Activated T-cell treated with anti-CD3 and anti-CD28 coated beads, Interleukin-2, amount 50 U/mL, for 72 hours (primary cell): ENCODE results near the gene PPP1R14C. TPM values are rescaled to one million over a fixed set of nuclear protein-coding genes. Genes with fewer than 3 reads are reported as not detected.

Source experiments
- ATAC-seq, 2 donors: fragments of 150-1000 bp; cut with Tn5 transposase; replicated peaks in 1 of 2; 2 replicates each; pipeline ENCODE4 v1.10.0; 2021; ENCODE audit warnings: moderate library complexity in 2 of 2, mild to moderate bottlenecking in 1 of 2
- DNase-seq, 2 donors: peaks; one replicate each; pipeline ENCODE4 v3.0.0; 2021 to 2022; ENCODE audit warnings: mixed read lengths in 1 of 2
- H3K27ac Mint-ChIP-seq: one replicate; pipeline ENCODE4 v1.8.0; 2022; ENCODE audit warnings: mild to moderate bottlenecking, moderate library complexity, mixed read lengths
- H3K27me3 Mint-ChIP-seq: one replicate; pipeline ENCODE4 v1.8.0; 2022; ENCODE audit warnings: low read depth, mixed read lengths
- H3K36me3 Mint-ChIP-seq, 2 donors: one replicate each; pipeline ENCODE4 v1.8.0; 2022; ENCODE audit warnings: mixed read lengths in 2 of 2, mild to moderate bottlenecking in 1 of 2; ENCODE audit not compliant: insufficient read depth in 2 of 2
- H3K4me1 Mint-ChIP-seq: one replicate; pipeline ENCODE4 v1.8.0; 2022; ENCODE audit warnings: low read depth, mixed read lengths
- H3K4me3 Mint-ChIP-seq, 2 donors: one replicate each; pipeline ENCODE4 v1.8.0; 2022; ENCODE audit warnings: mild to moderate bottlenecking in 2 of 2, mixed read lengths in 2 of 2, moderate library complexity in 2 of 2
- H3K9me3 Mint-ChIP-seq, 2 donors: one replicate each; pipeline ENCODE4 v1.8.0; 2022; ENCODE audit warnings: mixed read lengths in 2 of 2
- total RNA-seq, 2 donors: library from RNA; stranded (reverse); gene quantifications; one replicate each; pipeline ENCODE4 v1.2.3, GENCODE V29; 2022

PPP1R14C gene
- total RNA-seq, 2 donors from 2014 or later, result 1.8 TPM

DNA sequence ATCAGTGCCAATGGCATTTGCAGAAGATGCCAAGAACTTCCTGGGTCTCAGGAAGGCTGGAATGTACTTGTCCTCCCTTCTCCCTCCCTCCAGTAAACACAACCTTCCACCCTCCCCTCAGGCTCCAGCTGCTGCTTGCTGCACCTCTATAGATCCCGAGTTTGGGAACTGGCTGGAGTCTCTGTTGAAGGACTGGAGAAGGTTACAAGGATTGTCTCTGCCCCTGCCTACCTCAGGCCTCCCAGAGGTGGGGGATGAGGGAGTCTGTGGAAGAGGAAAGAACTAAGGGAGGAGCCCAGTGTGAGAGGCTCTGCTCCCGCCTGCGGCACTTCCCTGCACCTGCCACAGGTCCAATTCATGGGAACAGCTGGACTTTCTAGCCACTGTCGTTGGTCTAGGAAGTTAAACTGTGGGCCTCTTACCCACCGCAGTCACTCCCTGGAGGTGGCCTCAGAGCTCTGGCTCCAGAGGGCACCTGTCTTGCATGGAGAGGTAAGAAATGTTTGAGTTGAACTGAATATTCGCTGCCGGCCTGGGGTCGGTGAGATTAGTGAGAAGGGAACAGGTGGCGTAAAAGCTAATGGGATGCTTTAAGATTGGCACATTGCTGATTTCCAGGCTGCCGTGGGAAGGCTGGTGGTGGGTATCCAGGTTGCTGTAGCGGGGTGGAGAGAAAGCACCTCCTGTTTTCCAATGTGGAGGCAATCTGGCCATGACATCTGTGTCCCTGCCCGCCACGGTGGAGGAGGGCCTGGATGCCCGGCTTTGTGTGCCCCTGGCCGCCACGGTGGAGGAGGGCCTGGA lies 54.3 kb downstream of the PPP1R14C start:
- no peak for DNase-seq
- Mint-ChIP-seq H3K27ac (no peak overlapping the region), H3K9me3 (no peaks in the 10 kb centered on the region), H3K27me3 (peaks cover 47% of the 10 kb centered on the region), H3K36me3 (no peaks in the 10 kb centered on the region), H3K4me3 (no peak overlapping the region), H3K4me1 (no peaks in the 10 kb centered on the region)
- no peak for ATAC-seq

DNA sequence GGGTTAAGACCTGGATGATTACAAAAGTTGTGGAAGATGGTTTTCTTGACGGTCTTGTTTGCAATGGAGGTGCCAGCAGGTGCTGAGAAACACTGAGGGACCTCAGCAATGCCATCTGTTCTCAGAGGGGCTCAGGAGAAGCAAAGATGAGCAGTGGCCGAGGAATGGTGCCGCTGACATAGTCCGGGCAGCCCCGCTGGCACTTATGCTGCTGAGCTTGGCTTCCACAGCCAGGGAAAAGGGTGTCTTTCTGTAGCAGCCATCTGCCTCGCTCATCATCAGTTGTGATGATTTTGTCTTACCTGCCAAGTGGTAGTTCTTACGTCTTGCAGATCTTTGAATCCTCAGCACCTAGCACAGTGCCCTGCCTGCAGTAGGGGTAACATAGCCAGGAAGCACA lies 55.7 kb downstream of the PPP1R14C start:
- no peaks in the 10 kb centered on the region for H3K9me3 Mint-ChIP-seq
- ATAC-seq (no peak), DNase-seq (no peak)
- no peaks in the 10 kb centered on the region for H3K36me3 Mint-ChIP-seq
- no peak overlapping the region for H3K27ac Mint-ChIP-seq
- no peak overlapping the region for H3K4me3 Mint-ChIP-seq
- peaks cover 42% of the 10 kb centered on the region for H3K27me3 Mint-ChIP-seq
- H3K4me1 Mint-ChIP-seq, result peaks cover 8% of the 10 kb centered on the region

DNA sequence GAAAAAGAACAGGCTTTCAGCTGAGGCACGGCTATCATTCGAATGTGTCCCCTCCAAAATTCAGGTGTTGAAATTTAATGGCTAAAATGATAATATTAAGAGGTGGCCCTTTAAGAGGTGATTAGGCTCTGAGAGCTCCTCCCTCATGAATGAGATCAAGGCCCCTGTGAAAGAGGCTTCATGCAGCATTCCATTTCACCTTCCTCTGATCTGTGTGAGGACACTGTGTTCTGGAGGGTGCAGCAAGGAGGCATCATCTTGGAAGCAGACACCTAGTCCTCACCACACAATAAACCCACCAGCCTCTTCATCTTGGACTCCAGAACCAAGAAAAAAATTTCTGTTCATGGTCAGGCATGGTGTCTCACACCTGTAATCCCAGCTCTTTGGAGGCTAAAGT lies 56.4 kb downstream of the PPP1R14C start:
- Mint-ChIP-seq H3K27ac (no peak overlapping the region), H3K9me3 (no peaks in the 10 kb centered on the region), H3K4me1 (peaks cover 8% of the 10 kb centered on the region), H3K36me3 (no peaks in the 10 kb centered on the region), H3K27me3 (peaks cover 40% of the 10 kb centered on the region), H3K4me3 (no peak overlapping the region)
- no peak for ATAC-seq
- no peak for DNase-seq

DNA sequence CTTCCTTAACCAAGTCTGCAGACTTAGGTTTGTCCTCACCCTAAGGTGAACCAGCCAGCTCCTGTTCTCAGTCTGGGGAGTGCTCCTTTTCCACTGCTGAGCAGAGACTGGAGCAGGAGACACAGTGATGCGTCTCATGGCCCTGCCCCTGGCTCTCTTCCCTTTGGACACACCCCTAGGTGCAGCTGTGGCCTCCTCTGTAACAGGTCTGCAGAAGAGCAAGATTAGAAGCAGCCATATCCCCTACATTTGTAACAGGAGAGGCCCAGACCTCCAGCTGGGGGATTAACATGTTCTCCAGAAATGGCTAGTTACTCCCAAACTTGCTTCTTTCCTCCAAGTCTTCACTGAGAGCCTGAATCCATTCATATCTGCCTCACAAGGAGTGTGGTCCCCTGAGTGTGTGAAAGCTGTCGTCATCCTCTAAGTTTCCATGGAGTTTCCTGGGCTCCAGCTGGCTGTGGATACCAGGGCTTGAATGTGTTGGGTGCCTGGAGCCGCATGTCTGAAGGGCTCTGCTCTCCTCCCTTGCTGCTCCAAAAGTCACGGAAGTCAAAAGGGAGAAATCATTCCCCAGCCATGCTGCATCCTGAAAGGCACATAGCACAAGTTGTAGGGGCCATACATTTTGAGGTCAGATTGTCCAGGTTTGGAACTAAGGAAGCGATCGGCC lies 57.7 kb downstream of the PPP1R14C start:
- DNase-seq (no peak), ATAC-seq (no peak)
- Mint-ChIP-seq H3K9me3 (no peaks in the 10 kb centered on the region), H3K36me3 (no peaks in the 10 kb centered on the region), H3K4me3 (no peak overlapping the region), H3K27ac (no peak overlapping the region), H3K27me3 (peaks cover 37% of the 10 kb centered on the region), H3K4me1 (peaks cover 8% of the 10 kb centered on the region)

DNA sequence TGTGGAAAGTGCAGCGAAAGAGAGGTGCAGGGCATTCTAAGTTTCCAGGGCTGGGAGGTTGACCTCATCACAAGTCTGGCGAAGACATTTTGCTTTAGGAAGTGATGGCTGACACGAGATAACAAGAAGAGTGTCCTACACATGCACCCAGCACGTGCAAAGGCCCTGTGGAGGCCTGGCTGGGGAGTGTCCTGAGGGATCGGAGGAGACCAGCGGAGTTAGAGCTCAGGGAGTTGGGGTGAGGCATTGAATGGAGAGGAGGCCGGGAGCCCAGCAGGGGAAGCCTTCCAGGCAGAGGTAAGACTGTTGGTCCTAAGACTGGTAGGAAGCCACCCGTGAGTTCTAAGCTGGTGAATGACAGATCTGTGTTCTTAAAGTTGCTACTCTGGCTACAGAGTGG lies 58.4 kb downstream of the PPP1R14C start:
- Mint-ChIP-seq H3K4me3 (no peak overlapping the region), H3K27me3 (peaks cover 30% of the 10 kb centered on the region)
- ATAC-seq, result no peak

DNA sequence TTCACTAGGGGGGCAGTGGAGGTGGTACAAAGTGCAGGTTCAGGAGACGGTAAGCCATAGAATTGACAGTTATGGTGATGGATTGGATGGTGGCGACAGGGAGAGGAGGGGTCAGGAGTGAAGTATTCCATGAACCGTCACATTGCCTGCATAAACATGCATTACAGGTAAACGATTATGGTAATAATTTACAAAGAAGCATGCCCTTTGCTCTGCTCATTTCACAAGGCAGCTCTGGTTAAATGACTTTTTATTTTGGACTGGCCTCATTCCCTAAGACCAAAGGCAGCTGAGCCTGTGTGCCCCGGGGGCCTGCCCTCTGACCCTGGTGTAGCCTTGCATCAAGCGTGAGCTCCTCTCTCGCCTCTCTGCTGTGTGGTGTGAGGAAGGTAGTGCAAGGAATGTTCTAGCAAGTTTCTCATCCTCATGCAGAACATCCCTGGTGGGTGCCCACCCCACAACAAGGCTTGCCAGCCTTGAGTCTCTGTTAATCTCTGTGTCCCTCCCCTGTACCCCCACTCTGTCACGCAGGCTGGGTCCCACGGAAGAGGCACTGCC lies 59.0 kb downstream of the PPP1R14C start:
- Mint-ChIP-seq H3K27ac (no peak overlapping the region), H3K4me3 (no peak overlapping the region), H3K27me3 (peaks cover 24% of the 10 kb centered on the region), H3K9me3 (no peaks in the 10 kb centered on the region), H3K4me1 (peaks cover 8% of the 10 kb centered on the region), H3K36me3 (no peaks in the 10 kb centered on the region)
- DNase-seq, result no peak
- ATAC-seq, result no peak

More for the DNA sequence above, 58.4 kb downstream of the PPP1R14C start:
- H3K36me3 Mint-ChIP-seq, result no peaks in the 10 kb centered on the region
- peaks cover 8% of the 10 kb centered on the region for H3K4me1 Mint-ChIP-seq
- no peak for DNase-seq
- H3K9me3 Mint-ChIP-seq, result no peaks in the 10 kb centered on the region
- H3K27ac Mint-ChIP-seq, result no peak overlapping the region

DNA sequence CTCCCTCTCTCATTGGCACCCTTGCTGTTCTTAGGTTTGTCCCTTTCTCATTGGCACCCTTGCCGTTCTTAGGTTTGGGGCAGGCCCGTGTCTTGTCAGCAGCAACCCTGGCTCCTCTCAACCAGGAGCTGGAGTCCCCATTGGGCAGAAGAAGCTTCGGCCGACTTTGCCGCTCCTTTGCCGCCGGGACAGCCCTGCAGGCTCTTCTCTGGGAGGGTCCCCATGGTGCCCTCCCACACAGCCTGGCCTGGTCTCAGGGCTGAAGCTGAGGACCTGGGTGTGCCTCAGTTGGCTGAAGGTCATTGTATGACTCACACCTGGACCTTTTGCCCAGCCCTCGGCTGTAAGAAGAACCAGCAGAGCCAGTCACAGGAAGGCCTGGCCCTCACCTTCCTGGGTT lies 59.6 kb downstream of the PPP1R14C start:
- Mint-ChIP-seq H3K4me1 (peaks cover 8% of the 10 kb centered on the region), H3K27ac (no peak overlapping the region), H3K4me3 (no peak overlapping the region), H3K27me3 (peaks cover 23% of the 10 kb centered on the region), H3K36me3 (no peaks in the 10 kb centered on the region), H3K9me3 (no peaks in the 10 kb centered on the region)
- ATAC-seq (no peak), DNase-seq (no peak)

DNA sequence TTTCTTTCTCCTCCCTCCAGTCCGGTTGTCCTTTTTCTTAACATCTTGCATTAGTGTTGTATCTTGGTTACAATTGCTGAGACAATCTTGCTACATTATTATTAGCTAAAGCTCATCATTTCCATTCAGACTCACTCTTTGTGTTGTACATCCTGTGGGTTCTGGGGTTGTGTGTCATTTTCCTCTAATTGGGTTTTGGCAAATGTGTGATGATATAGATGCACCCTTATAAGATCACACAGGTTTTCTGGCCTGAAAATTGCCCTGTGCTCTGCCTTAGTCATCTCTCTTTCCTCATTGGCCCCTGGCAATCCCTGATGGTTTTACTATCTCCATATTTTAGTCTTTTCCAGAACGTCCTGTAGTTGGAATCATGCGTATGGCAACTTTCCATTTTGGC lies 60.1 kb downstream of the PPP1R14C start:
- no peak for DNase-seq
- no peak for ATAC-seq
- Mint-ChIP-seq H3K4me1 (peaks cover 8% of the 10 kb centered on the region), H3K36me3 (no peaks in the 10 kb centered on the region), H3K9me3 (no peaks in the 10 kb centered on the region), H3K27ac (no peak overlapping the region), H3K27me3 (peaks cover 23% of the 10 kb centered on the region), H3K4me3 (no peak overlapping the region)

DNA sequence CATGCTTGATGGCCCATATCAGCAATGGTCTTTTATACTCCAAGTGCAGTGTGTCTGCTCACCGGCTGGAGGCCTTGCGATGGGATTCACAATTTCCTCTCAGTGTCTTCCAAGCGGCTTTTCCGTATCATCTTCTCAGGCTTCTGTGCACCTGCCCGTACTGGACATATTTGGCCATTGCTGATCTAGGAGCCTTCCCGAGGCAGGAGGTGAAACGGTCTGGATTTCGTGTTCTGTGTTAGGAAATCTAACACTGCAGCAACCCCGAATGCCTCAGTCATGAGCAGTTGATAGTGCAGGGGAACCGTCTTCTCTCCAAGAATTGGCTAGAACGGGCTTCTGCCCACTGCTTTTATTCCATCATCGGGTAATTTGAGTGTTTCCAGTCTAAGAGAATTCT lies 60.5 kb downstream of the PPP1R14C start:
- H3K36me3 Mint-ChIP-seq, result no peaks in the 10 kb centered on the region
- H3K9me3 Mint-ChIP-seq, result no peaks in the 10 kb centered on the region
- H3K27ac Mint-ChIP-seq, result no peak overlapping the region
- peaks cover 8% of the 10 kb centered on the region for H3K4me1 Mint-ChIP-seq
- ATAC-seq (no peak), DNase-seq (no peak)
- H3K27me3 Mint-ChIP-seq, result peaks cover 23% of the 10 kb centered on the region
- H3K4me3 Mint-ChIP-seq, result no peak overlapping the region

DNA sequence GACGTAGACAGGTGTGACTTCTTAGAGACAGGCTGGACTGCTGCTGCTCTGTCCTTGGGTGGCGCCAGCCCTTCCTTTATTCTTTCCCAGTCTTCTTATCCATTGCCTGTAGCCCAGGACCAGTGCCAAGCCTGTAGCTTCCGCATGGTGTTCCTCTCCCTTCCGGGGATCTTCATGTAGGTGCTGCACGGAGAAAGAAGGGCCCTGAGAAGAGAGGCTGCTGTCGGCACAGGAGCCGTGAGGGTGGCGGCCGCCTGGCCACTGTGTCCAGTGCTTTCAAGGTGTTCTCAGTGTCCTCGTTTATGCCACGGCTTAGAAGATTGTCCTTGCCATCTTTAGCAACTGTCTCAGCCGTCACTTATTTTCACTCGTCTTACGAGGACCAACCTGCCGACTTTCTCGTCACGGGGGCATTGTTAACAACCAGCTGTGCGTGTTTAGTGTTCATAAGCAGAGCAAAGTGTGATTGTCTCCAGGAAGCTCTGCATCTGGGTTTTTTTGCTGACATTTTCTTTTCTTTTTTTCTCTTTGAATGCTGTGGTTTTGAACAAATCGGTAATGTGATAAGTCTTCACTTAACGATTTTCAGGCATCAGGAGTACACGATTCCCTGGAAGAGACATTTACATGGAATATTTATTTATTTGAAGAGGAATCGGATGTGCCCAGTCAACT lies 61.2 kb downstream of the PPP1R14C start:
- DNase-seq (no peak), ATAC-seq (no peak)
- Mint-ChIP-seq H3K27me3 (peaks cover 23% of the 10 kb centered on the region), H3K4me1 (peaks cover 8% of the 10 kb centered on the region), H3K36me3 (no peaks in the 10 kb centered on the region), H3K9me3 (no peaks in the 10 kb centered on the region), H3K4me3 (no peak overlapping the region), H3K27ac (no peak overlapping the region)

DNA sequence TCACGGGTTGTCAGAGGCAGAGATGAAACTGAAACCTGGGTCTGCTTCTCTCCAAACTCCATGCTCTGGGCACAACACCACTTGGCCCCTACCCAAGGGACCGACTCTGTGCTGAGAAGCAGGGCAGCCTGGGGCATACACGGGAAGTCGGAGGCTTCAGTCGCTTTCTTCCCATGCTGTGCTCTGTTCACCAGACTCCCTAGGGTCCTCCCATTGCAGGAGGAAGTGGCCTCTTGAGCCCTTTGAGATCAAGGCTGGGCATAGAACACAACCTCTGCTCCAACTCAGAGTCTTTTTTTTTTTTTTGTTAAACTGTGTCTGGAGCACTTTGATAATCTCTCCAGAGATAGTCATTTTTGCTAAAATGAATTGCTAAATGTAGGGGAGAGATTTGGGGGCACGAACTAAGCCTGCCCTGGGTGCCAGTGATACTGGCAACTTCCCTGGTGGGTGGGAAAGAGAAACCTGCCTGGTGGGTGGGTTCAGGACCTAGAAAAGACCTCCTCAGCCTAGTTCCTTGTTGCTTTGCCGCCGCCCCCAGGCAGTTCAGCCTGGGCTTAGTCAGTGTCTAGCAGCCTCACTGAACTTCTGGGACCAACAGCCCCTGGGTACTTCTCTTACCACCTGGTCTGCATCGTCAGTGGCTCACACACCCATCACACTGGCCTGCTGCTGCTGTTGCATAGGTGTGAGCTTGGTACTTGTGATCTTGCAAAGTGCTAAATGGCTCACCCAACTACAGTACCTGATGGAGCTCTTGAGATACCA lies 62.0 kb downstream of the PPP1R14C start:
- ATAC-seq, result no peak

DNA sequence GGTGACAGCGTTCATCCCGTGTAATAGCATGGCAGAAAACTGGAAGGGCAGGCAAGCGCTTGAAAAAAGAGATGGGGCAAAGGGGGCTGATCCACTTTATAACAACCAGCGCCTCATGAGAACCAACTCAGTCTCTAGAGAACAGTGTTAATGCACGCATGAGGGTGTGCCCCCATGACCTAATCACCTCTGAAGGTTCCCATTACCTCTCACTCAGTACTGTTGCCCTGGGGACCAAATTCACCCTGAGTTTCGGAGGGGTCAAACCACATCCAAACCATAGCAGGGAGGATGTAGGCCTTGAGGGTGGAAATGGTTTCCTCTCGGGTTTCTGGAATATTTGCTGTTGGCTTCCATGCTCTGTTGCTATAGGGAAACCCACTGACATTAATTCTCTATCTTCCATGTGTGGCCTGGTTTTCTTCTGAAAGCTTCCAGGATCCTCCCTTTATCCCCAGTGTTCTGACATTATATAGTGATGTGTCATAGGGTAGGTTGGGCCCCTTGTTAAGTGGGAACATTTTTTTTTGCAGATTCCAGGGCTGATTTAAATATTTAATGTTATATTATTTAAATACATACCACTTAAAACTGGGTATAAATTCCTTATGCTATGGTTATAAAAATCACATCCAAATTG lies 65.2 kb downstream of the PPP1R14C start:
- Mint-ChIP-seq H3K4me1 (peaks cover 3% of the 10 kb centered on the region), H3K9me3 (no peaks in the 10 kb centered on the region), H3K36me3 (no peaks in the 10 kb centered on the region), H3K4me3 (no peak overlapping the region), H3K27me3 (peaks cover 11% of the 10 kb centered on the region), H3K27ac (no peak overlapping the region)
- ATAC-seq (no peak), DNase-seq (no peak)

More for the DNA sequence above, 62.0 kb downstream of the PPP1R14C start:
- Mint-ChIP-seq H3K27ac (no peak overlapping the region), H3K4me3 (no peak overlapping the region), H3K27me3 (peaks cover 23% of the 10 kb centered on the region), H3K9me3 (no peaks in the 10 kb centered on the region), H3K4me1 (peaks cover 8% of the 10 kb centered on the region), H3K36me3 (no peaks in the 10 kb centered on the region)
- no peak for DNase-seq
